OCI-LY7 (cell line): ENCODE measurements around the gene POLR1E.

Experiments used
- CTCF ChIP-seq: fragments of 200-600 bp; sonication (generic); conservative IDR thresholded peaks from 2 replicates; pipeline ENCODE4 v1.5.1; 2014; ENCODE audit warnings: mild to moderate bottlenecking, antibody characterized with exemption, low read length, moderate library complexity, mixed read lengths
- EZH2phosphoT487 ChIP-seq: fragments of 200-600 bp; sonication (generic); IDR thresholded peaks from 2 replicates; pipeline ENCODE4 v1.6.1; 2018; ENCODE audit warnings: low read depth, borderline replicate concordance, mild to moderate bottlenecking, mixed run types, antibody characterized with exemption, low read length, moderate library complexity, mixed read lengths

GRCh38 chr9:37474438-37474837 lies 11.3 kb upstream of the POLR1E start:
- TF ChIP-seq CTCF (no peak), EZH2phosphoT487 (no peak)
